ENCODE results near the gene TBC1D22A.

GRCh38 chr22:47001288-47001687 lies 238.8 kb downstream of the TBC1D22A start:
- TF ChIP-seq EP300 (conservative IDR thresholded peaks at IDR 0.05; ENCODE audit: poor library complexity, severe bottlenecking) (no peak), CTCF (IDR thresholded peaks at IDR 0.05; ENCODE audit: poor library complexity, severe bottlenecking) (no peak), EZH2 (IDR thresholded peaks at IDR 0.05; ENCODE audit: borderline replicate concordance, insufficient read depth, low read length, poor library complexity, severe bottlenecking) (no peak), RAD21 (conservative IDR thresholded peaks at IDR 0.05) (no peak)
